SHP77 (cell line): ENCODE measurements around the gene AKAP13.
"Not testable (repeated sequence)": the region's sequence is repeated elsewhere in the genome, so short reads cannot be mapped to it uniquely, and the experiment has no call there.

Source experiments
- DNase-seq, 2 experiments: peaks; one replicate each; lab custom pipeline; 2025; lab: John Stamatoyannopoulos, UW

The AKAP13 gene

DNA sequence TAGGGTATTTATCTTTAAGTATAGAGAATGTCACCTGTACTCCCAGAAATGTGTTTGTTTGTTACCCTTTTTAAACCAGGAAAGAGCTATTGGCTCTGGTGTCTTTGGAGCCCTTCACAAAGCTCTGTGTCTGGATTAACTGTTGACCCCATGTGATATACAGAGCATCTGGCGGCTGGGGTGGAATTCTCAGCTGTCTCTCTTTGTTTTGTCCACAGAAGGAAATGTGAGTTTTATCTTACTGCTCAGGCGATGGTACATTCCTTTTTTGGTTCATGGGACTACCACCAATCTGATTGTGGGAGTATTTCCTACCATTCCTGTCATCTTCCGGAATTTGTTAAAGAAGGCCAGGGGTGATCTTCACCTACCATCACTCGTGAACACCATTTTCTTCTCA, 120.3 kb downstream of the AKAP13 start:
- DNase-seq, result no peak

- no peak for DNase-seq
Observed at GRCh38 chr15:85501574-85501973, 121.2 kb downstream of the AKAP13 start.

GRCh38 chr15:85503151-85503799, 122.9 kb downstream of the AKAP13 start:
- DNase-seq, result no peak

- DNase-seq, result peak; percentile 41 to 55
Observed at GRCh38 chr15:85504749-85505676, 124.6 kb downstream of the AKAP13 start.

GRCh38 chr15:85507114-85507513, 126.7 kb downstream of the AKAP13 start:
- no peak for DNase-seq

DNA sequence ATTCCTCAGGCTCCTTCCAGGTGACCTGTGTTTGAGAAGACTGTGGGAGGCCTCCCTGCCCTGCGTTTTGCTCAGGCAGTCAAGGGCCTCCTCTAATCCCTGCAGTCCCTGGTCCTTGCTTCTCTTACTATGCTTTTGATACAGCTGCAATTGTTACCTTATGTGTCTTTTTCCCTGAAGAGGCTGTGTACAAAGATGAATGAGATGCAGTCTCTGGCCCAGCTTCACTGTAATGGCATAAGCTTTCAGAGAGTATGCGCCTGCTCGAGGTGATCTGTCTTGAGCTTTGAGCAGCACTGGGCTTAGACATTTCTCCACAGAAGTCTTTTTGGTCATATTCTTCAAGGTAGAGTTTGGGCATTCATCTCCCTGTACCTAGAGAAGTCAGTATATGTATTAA, 129.6 kb downstream of the AKAP13 start:
- DNase-seq, result no peak

DNA sequence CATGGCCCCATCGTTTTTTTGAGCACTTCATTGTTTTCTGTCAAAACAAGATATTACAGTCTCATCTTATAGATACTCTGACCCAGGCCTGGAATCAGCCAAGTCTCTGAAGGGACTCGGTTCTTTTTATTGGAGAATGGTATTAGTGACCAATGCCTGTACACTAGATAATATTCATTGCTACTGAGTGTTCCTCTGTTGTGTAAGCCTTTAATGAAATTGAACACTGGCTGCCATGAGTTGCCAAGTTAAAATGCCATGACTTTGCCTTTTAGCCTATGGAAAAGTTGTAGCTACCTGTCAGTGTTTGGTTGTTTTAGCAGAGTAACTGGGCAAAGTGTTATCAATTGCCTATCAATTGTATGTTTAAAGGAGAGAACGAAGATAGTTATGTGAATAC, 134.0 kb downstream of the AKAP13 start:
- DNase-seq, result no peak

DNA sequence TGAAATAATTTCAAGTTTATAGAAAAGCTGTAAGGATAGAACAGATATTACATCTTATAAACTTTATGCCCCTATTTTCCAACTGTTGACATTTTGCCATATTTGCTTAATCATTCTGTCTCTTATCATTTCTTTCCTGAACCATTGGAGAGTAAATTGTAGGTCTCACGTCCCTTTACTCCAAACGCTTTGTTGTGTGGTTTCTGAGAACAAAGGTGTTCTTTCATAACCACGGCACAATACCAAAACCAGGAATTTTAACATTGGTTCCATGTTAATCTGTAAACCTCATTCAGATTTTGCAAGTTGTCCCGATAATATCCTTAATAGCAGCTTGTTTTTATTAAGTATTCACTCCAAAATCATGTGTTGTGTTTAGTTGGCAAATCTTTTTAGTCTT, 134.8 kb downstream of the AKAP13 start:
- DNase-seq, result no peak

- DNase-seq, result no peak
Observed at GRCh38 chr15:85517086-85517485, 136.7 kb downstream of the AKAP13 start.

DNA sequence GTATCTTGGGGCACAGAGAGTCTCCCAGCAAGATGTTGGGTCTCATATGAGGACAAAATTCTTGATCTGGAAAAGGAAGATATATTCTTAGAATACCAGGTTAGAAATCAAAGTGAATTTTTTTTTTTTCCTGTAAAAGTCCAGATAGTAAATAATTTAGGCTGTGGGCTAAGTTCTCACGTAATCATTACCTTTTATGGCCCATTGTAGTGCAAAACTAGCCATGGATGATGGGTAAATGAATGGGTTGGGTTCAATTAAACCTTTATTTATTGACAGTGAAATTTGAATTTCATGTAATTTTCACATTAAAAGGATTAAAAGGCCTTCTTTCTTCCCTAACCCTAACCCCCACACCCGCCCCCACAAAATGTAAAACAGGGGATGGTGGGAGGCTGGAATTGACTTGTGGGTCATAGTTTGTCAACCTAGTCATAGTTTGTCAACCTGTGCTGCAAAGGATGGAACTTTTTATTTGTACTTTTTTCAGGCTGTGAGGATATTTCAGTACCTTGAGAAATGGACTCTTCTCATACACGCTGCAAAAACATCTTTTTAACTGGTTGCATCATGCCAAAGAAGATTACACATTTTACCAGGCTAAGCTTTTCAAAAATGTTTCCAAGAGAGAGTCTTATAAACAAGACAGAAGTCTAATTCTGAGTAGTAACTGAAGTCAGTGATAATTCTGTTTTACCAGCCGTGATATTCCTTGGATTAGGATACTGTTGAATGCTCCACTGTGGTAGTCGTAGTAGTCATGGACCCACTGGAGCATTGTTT, 138.8 kb downstream of the AKAP13 start:
- no peak for DNase-seq

DNA sequence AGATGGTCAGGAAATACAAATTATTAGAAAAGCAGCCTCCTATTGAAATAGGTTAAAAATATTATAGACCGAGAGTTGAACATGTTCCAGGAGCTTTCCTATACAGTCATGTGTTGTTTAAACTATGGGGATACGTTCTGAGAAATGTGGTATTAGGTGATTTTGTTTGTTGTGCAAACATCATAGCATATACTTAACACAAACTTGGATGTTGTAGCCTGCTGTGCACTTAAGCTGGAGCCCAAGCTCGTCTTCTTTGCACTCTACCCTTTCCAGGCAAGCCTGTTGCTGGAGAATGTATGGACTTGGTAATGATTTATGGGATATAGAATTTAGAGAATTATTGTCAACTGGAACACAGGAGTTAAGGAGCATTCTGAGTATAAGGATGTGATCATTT, 140.2 kb downstream of the AKAP13 start:
- no peak for DNase-seq

DNA sequence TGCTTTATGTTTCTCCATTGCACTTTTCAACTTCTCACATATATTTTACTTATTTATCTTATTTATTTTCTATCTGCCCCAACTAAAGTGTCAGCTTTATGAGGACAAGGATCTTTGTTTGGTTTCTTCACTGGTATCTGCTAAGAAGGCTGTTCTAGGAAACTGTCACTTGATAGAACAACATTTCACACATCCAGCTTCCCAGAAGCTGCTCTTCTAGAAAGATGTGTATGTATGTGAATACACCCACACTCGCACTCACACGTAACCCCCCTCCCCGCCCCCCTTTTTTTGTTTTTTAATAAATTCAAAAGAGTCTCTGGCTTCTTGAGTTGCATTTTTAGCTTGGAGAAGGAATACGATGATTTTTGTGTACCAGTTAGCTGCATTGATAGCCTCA, 143.1 kb downstream of the AKAP13 start:
- no peak for DNase-seq

- no peak for DNase-seq
Observed at GRCh38 chr15:85525755-85526154, 145.4 kb downstream of the AKAP13 start.

DNA sequence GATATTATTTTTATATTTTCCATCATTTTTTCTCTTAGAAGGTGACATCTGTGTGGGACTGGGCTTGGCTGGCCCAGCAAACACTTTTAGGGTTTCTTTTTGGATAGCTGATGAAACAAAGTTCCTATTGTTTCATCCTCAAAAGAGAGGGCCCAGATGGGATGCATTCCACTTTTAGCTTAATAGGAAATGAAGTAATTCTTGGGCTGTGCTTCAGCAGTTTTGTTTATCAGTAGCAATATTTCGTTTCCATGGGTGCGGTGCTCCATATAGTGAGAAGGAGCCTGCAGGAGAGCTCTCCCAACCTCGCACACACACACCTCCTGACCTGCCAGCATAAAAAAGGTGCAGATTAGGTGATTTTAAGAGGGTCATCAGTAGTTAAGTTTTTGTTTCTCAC, 147.5 kb downstream of the AKAP13 start:
- no peak for DNase-seq

DNA sequence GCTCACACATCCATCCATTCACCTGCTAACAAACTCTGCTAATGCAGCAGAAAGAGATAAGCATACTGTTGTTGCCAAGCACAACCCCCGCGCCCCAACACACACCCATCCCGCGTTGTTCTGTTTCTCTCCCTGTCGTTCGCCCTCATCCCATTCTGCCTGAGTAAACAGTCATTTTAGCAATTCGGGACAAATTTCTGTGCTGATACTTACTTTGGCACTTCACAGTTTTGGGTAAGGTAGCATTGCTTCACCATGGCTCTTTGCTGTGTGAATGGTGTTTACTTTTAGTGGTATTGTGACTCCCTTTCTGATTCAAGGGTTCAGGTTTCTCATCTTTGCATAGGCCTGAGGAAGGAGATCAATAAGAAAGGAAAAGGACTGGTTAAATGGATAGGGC, 149.7 kb downstream of the AKAP13 start:
- DNase-seq, result no peak

- DNase-seq, result no peak
Observed at GRCh38 chr15:85531083-85531482, 150.7 kb downstream of the AKAP13 start.

- DNase-seq, result no peak
Observed at GRCh38 chr15:85532689-85533088, 152.3 kb downstream of the AKAP13 start.

DNA sequence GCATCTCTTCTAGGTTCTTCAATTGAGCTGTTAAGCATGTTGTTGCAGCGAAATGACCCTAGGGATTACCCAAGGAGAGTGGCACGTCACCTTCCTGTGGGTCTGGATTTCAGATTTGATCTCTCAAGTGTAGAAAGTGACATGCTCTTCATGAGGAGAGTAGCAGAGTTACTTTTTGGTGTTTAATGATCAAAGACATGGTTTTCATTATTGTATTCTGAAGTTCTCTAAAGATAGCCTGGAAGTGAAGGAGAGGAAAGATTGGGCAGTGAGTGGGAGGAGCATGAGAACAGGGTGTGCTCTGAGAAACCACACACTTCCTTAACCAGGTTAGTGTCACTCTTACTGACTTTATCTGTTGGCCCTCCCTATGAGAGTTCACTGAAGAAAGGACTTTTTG, 153.6 kb downstream of the AKAP13 start:
- no peak for DNase-seq

GRCh38 chr15:85535533-85536330, 155.3 kb downstream of the AKAP13 start:
- not testable (repeated sequence) for DNase-seq

- no peak for DNase-seq
Observed at GRCh38 chr15:85536341-85536740, 155.9 kb downstream of the AKAP13 start.

- DNase-seq, result no peak
Observed at GRCh38 chr15:85539491-85539890, 159.1 kb downstream of the AKAP13 start.
